Stimulated activated CD8-positive, alpha-beta memory T cell treated with anti-CD3 and anti-CD28 coated beads, Interleukin-4, amount 100 ng/mL, for 1 hour (primary cell): ENCODE measurements around the gene WNT16.
"Not testable (repeated sequence)": the region's sequence is repeated elsewhere in the genome, so short reads cannot be mapped to it uniquely, and the experiment has no call there.

Experiments
- DNase-seq, 2 donors: peaks; one replicate each; pipeline ENCODE4 v3.0.0-alpha.2; 2020; ENCODE audit warnings: low read depth in 2 of 2, low spot score in 1 of 2

The WNT16 gene

DNA sequence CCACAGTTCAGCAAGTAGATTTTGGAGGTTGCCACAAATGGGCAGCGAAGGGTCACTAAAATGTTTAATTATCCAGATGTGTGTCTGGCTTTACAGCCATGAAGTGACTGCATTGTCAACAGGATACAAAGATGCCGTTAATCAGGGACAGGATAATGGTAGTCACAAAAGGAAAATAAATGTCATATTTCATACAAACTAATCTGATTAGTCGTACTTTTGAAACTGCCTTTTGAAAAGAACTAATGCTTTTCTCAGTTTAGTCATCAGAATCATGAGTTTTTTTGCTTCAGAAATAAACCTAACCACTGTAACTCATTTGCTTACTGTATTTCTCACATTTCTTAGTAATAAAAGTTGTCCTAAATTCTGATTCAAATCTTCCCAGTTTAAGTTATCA is 22.2 kb upstream of the WNT16 start:
- no peak for DNase-seq

DNA sequence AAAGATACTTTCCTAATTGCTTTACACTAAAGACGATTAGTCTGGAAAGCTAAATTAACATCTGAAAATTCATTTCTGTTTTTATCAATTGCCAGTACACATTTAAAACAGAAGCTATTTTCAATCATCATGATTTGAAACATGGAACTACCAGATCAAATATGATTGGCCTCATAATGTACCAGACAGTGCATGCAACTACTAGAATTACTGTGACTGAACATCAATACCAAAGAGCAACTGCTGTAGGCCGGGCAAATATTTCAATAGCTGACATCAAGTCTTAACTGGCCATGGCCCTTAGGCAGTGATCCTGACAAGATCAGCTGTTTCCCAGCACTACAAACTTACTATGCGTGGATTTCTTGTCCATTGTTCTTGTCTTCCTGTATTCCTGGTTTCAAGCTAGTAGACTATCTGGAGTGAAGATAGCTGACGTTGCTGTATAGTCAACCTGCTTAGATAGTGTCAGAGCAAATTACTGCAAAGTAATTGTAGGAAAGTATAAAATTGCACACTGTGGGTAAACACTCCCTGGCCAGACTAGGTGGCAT is 21.7 kb upstream of the WNT16 start:
- no peak for DNase-seq

- DNase-seq: no peak
These were observed 15.5 kb upstream of the WNT16 start for GRCh38 chr7:121313220-121313792.

- no peak for DNase-seq
These were observed 14.8 kb upstream of the WNT16 start for GRCh38 chr7:121313793-121314676.

DNA sequence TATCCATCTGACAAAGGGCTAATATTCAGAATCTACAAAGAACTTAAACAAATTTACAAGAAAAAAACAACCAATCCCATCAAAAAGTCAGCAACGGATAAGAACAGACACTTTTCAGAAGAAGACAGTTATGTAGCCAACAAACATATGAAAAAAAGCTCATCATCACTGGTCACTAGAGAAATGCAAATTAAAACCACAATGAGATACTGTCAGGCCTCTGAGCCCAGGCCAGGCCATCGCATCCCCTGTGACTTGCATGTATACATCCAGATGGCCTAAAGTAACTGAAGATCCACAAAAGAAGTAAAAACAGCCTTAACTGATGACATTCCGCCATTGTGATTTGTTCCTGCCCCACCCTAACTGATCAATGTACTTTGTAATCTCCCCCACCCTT is 13.6 kb upstream of the WNT16 start:
- DNase-seq: not testable (repeated sequence)

- no peak for DNase-seq
These were observed 6.3 kb upstream of the WNT16 start for GRCh38 chr7:121322460-121322859.

DNA sequence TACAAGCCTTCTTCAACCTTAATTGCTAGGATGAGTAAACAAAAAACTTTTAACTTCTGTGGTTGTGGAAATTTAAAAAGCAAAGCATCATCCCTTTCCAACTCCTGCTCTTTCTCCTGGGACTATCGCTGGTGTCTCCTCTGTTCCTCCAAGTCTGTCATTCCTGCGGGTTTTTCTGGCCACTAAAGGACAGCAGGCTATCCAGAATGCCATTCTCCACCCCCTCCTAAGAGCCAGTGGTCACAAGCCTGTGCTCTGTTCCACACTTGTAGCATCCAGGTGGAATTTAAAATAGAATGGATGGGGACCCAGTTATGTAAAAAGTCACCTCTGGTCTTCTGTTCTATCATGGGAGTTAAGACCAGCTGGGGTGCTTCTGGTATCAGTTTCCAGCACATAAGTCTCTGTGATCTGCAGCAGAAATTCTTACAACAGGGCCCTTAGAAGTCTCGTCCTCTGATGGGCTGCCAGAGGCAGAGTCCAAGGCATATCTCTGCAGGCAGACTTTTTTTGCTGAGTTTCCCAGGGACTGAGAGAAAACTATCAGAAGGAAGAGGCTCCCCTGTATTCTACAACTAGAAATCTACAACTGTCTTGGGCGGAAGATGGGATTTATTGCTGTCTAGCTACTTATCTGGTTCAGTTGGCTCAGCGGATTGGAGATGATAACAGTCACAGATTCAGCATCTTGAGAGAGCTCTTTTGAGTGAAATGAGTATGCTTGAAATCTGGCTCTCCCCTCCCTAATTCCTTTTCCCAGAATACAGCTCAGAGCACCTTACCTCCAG is 5.1 kb upstream of the WNT16 start:
- DNase-seq: no peak

DNA sequence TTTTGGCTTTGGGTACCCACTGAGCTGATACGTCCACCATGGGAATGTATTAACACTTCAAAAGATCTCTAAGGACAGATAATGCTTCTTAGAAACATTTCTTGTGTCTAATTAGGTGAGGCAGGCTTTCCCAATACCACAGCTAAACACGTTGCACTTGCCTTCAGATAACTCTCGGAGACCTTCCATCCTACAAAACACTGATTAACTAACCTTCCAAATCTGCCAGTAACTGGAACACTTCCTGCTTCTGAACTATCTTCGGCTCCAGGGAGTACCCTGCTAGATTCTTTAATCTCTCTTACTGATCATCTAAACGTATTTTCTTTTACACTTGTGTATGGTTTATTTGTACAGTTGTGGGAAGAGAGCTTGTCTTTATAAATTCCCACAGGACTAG is 1.1 kb upstream of the WNT16 start:
- no peak for DNase-seq

- DNase-seq: no peak
These were observed 622 bp downstream of the WNT16 start for GRCh38 chr7:121329191-121330052.

- DNase-seq: no peak
These were observed 1.4 kb downstream of the WNT16 start for GRCh38 chr7:121330053-121330833.

DNA sequence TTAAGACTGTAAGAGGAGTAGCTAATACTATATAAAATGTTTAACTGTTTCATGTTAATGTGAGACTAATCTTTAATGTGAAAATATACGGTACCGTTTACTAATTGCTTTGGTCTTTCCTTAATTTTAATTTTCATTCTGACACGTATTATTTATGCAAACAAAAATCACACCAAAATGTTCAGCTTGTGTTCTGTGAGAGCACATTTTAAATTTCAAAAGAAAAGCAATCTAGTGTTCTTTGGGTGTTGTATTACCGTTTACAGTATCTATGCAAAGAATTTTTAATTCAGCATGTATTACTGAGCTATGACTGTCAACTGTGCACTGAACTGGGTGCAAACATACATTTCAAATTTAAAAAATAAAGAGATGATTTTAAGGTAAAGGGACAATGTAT is 2.2 kb downstream of the WNT16 start:
- no peak for DNase-seq

DNA sequence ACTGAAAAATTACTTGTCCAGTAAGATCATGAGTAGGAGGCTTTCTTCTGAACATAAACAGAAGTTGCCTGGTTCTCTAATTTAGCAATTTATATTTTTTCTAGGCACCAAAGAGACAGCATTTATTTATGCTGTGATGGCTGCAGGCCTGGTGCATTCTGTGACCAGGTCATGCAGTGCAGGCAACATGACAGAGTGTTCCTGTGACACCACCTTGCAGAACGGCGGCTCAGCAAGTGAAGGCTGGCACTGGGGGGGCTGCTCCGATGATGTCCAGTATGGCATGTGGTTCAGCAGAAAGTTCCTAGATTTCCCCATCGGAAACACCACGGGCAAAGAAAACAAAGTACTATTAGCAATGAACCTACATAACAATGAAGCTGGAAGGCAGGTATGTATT is 2.8 kb downstream of the WNT16 start:
- no peak for DNase-seq

GRCh38 chr7:121334376-121334775 is 5.6 kb downstream of the WNT16 start:
- DNase-seq: no peak

DNA sequence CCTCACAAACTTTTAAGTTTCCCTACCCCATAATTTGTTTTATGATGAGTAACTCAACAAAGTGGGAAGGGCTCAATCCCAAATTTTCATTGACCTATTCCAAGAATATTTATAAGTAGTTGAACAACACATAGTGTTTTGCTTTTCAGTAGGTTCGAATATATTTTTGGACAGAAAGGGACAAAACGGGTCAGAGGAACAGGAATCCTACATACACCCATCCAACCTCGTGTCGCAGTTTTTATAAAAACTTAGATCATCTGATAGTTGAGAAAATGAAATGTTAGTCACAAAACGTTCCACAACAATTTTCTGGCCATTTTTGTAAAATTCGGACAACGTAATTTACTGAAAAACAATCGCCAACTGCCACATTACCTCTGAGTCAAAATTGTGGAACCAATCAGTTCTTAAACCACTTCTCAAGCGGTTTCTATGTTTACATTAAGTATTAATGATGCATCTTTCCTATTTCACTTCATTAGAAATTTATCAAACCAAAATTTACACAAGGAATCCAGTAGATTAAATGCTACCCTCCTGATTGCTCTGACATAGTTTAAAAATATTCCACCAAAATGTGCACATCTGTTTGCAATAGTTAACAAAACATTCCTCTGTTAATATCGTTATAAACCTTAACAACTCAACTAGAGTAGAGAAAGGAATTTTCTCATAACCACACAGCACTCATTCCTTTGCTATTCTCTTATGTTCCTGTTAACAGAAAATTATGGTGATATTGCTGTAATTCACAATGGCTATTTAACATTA is 6.3 kb downstream of the WNT16 start:
- no peak for DNase-seq

DNA sequence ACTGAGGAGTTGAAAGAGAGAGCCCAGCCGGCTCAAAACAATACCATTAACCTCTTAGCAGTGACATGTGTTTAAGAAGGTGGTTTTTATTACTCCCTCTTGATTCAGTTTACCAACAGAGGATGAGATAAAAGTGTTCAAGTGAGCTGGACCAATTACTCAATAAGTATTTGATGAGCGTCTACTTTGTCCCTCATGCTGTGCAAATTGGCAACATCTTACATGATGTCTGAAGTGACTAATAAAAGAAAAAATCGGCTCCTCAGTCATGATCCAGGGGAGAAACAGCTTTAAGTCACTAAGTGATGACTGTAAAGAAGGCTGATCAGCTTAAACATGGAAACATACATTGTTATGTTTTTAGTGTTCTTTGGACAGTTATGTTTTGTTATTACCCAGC is 7.8 kb downstream of the WNT16 start:
- DNase-seq: no peak

DNA sequence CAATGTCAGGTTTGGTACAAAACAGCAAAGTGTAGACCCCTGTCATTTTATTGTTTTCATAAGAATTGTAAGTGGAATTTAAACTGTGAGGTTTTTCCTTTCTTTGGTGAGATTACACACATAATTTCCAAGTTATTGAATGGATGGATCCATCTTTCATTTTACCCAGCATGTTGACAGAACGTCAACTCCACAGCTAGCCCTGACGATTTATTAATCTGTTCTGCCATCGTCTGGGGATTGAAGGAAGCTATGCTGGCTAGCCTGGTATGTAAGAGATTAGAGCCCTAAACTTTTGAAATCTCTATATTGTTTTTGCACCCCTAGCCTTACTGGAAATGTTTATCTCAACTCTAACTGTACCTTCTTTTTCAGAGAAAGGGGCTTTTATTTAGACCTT is 8.6 kb downstream of the WNT16 start:
- no peak for DNase-seq

DNA sequence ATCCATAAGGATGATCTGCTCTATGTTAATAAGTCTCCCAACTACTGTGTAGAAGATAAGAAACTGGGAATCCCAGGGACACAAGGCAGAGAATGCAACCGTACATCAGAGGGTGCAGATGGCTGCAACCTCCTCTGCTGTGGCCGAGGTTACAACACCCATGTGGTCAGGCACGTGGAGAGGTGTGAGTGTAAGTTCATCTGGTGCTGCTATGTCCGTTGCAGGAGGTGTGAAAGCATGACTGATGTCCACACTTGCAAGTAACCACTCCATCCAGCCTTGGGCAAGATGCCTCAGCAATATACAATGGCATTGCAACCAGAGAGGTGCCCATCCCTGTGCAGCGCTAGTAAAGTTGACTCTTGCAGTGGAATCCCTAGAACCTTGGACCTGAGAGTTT is 10.3 kb downstream of the WNT16 start:
- DNase-seq: no peak

DNA sequence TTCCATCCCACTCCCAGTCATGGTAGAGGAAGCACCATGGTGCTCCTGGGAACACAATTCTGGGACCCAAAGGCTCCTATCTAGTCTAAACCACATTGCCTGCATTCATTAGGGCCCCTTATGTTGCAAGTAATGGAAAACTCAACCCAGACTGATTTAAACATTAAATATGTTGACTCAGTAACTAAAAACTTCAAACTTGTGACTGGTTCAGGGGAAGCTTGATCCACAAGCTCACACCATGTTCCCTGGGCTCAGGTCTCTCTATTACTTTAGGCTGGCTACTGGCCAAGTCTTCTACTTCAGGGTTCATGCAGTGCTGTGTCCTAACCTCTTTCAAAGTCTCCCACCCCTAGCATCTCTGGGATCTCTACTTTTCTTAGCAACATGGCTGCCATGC is 13.1 kb downstream of the WNT16 start:
- no peak for DNase-seq

GRCh38 chr7:121342631-121343030 is 13.8 kb downstream of the WNT16 start:
- DNase-seq: no peak
